ENCODE results near the gene MCM10.

MCM10 gene

DNA sequence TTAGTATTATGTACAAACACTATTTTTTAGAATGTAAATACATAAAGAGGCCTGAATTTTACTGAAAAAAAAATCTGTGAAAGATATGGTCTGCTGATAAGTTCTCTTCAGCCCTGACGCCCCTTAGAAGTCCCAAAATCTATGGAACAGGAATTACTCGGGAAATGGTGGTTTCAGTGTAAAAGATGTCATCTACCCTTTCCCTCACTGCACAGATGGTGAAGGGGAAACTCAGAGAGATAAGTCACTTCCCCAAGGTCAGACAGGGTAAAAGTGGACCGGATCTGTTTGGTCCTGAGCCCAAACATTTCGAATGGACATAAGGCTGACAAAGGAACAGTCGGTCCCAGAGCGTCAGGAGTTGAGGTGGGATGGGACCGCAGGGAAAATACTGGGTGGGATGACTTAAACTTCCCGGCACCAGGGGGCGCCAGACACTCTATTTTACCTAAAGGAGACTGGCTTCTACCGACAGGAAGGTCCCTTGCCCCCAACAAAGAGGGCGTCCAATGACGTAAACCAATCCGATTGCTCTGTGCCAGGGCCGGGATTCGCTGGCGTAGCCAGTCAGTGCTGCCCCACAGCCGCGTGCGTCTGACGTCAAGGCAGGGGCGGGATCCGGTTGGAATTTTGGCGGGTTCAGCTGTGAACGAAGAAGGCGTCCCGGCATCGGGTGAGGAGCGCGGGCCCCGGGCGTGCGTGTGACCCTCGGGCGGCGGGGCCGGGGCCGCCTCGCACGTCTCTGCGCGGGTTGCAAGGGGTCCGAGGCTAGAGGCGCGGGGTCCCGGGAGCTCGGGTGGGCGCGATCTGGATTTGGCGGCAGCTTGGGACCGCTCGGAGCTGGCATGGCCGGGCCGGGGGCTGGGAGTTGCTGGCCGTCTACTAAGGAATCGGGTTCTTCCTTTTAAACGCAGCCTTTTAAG is at the start of gene MCM10:
Gene MCM10, plus strand, starts transcription at position 625 of the 923 bp plus-strand sequence. CDS start 2,645 bp downstream, outside the sequence.
- TF ChIP-seq, protein P1, sequence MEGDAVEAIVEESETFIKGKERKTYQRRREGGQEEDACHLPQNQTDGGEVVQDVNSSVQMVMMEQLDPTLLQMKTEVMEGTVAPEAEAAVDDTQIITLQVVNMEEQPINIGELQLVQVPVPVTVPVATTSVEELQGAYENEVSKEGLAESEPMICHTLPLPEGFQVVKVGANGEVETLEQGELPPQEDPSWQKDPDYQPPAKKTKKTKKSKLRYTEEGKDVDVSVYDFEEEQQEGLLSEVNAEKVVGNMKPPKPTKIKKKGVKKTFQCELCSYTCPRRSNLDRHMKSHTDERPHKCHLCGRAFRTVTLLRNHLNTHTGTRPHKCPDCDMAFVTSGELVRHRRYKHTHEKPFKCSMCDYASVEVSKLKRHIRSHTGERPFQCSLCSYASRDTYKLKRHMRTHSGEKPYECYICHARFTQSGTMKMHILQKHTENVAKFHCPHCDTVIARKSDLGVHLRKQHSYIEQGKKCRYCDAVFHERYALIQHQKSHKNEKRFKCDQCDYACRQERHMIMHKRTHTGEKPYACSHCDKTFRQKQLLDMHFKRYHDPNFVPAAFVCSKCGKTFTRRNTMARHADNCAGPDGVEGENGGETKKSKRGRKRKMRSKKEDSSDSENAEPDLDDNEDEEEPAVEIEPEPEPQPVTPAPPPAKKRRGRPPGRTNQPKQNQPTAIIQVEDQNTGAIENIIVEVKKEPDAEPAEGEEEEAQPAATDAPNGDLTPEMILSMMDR (IDR thresholded peaks at IDR 0.05; ENCODE audit: control insufficient read depth, extremely low read depth, insufficient read depth): peak; percentile 82
- H3K4me3 ChIP-seq (ENCODE audit: low read depth, low read length): peak within 1 kb of the TSS; percentile 70
- DNase-seq (ENCODE audit: low read depth): peak; percentile 99

DNA sequence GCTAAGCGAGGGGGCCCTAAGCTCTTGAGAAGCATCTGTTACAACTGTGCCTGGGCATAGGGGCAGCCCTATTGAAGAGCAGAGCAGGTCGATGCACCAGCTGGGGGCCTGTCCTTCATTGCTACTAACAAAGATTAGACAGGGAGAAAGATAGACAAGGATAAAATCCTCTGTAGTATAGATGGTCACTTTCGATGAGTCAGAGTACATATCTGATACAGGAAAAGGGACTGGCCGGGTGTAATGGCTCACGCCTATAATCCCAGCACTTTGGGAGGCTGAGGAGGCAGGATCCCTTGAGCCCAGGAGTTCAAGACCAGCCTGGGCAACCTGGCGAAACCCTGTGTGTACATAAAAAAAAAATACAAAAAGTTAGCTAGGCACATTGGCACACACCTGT is 47.8 kb upstream of the MCM10 start:
- TF ChIP-seq, protein P1 (IDR thresholded peaks at IDR 0.05; ENCODE audit: control insufficient read depth, extremely low read depth, insufficient read depth): no peak
- DNase-seq (ENCODE audit: low read depth): no peak
- no peak overlapping the region for H3K4me3 ChIP-seq (ENCODE audit: low read depth, low read length)

DNA sequence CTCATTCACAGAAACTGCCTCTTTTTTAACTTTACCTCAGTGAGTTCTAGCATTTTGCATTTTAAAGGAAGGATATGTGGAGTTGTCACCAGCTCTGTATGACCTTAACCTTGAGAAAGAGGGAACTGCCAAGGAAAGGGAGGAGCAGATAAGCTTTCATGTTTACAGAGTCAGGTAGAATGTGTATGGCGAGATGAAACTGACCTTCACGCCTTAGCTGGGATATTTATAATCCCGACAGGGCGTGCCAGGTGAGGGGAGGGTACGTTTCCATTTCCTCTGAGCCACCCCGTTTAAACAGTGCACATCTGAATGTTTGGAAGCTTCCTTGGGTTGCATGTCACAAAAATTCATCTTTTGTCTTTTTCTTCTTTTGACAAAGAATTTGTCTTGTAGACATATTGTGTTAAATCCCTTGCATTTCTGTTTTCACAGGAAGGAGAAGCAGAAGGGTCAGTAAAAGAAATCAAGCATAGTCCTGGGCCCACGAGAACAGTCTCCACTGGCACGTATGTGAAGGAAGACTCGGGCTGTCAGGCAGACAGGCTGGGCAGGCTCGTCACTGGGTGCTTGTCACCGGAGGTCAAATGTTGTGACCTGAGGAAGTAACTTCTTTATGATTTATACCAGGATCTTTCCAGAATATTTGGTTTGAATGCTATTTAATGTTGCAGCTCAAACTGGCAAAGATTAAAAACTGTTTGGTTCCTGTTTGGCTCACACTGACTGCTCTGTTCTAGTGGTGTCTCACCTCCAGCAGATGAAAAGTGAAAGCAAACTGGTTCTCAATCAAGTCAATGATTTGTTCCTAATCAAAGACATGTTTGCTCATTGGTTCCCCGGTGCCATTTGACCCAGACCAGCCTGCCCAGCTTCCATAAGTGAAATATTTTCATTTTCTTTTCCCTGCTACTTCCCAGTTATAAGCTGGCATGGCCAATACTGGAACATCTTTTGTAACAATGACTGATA is 45.2 kb upstream of the MCM10 start:
- TF ChIP-seq, protein P1 (IDR thresholded peaks at IDR 0.05; ENCODE audit: control insufficient read depth, extremely low read depth, insufficient read depth): no peak
- DNase-seq (ENCODE audit: low read depth): no peak
- H3K4me3 ChIP-seq (ENCODE audit: low read depth, low read length): no peak overlapping the region

DNA sequence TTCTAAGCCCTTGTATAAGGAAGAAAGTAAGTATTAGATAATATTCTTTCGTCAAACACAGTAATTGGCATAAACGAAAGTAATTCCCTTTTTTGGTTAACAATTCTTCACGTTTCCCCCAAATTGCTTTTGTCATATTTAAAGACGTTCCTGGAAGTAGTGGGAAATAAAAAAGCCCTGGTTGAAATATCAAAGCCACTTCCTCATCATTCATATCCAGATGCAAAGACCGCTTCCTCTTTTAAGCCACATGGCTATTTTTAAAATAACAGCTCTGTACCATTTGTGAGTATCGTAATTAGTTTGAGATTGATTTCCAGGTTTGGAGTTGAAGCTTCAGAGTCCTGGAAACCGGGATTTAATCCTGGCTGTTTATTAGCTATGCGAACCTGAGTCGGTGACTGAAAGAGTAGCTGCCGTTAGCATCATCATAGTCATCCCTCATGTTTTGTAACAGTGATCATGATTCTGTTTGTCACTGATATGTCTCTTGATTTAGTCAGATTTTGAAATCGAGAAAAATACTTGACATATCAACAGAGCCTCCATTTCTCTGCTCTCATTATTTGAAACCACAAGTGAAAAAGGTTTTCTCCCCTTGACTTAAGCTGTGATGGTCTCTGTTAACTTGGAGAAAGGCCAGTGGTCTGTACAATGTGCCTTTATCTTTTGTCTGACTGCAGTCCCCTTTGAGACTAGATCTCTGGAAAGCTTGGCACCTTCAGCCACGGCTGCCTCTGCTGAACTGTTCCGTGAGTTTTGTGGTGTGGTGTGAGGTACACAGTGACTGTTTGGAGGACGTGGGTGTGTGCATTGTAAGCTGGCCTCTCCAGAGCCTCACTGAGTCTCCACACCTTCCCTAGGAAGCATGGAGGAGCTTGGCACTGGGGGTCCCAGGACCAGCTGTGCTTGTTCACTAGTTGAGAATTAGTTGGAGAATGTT is 43.2 kb upstream of the MCM10 start:
- no peak overlapping the region for H3K4me3 ChIP-seq (ENCODE audit: low read depth, low read length)
- TF ChIP-seq, protein P1 (IDR thresholded peaks at IDR 0.05; ENCODE audit: control insufficient read depth, extremely low read depth, insufficient read depth): no peak
- no peak for DNase-seq (ENCODE audit: low read depth)

DNA sequence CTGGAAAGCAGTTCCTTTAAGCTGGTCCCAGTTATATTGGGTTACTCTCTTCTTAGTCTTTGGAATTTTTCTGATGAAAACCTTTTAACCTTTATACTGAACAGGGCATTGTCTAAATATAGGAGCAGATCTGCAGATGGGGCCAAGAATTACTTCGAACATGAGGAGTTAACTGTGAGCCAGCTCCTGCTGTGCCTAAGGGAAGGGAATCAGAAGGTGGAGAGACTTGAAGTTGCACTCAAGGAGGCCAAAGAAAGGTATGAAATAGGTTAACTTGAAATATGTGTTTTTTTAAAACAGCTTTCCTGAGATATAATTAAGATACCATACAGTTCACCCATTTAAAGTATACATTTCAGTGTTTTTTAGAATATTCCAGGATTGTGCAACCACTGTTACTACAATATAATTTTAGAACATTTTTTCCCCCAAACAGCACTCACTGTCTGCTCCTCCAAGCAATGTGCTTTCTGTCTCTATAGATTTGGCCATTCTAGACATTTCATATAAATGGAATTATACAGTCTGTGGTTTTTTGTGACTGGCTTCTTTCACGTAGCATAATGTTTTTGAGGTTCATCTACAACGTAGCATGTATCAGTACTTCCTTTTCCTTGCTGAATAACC is 42.5 kb upstream of the MCM10 start:
- H3K4me3 ChIP-seq (ENCODE audit: low read depth, low read length): no peak overlapping the region
- no peak for DNase-seq (ENCODE audit: low read depth)
- TF ChIP-seq, protein P1 (IDR thresholded peaks at IDR 0.05; ENCODE audit: control insufficient read depth, extremely low read depth, insufficient read depth): no peak
